HG03460 (cell line): ENCODE data around the gene MACROD1.

Source experiments
- ATAC-seq: cut with Tn5 transposase; IDR thresholded peaks from one replicate; pipeline ENCODE4 v1.9.1; 2021; ENCODE audit not compliant: unreplicated experiment

Gene MACROD1

DNA sequence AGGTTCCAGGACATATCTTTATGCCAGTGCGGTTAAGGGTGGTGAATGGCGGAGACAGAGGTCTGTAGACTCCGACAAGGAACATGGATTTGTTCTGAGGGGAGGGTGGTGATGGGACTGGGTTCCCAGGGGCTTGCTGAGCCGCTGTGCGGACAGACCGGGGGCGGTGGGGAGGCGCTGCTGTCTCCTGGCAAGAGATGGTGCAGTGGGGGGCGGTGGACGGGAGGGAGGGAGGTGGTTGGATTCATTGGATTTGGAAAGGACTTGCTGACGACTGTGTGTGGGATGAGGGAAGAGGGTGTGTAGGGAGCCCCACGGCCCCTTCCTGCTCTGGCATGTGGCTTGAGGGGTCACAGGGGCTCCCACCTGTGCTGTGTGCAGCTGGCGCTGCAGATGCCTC lies 87.0 kb downstream of the MACROD1 start:
- ATAC-seq, result no peak

DNA sequence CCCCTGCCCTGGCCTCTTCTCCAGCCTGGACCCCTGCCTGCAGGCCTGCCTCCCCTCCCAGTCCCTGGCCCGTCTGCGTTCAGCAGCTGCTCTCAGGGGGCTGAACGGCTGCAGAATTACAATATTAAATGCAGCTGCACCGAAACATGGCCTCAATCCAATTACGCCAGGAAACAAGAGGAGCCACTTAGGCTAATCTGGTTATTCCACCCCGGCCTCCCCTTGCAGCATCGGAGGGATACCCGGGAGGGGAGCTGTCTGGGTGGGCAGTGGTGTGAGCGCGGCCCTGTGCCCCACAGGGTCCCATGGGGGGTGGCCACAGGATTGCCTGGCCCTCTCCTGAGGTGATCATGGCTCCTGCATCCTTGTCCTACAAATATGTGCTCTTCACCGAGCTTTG lies 87.6 kb downstream of the MACROD1 start:
- ATAC-seq, result no peak

DNA sequence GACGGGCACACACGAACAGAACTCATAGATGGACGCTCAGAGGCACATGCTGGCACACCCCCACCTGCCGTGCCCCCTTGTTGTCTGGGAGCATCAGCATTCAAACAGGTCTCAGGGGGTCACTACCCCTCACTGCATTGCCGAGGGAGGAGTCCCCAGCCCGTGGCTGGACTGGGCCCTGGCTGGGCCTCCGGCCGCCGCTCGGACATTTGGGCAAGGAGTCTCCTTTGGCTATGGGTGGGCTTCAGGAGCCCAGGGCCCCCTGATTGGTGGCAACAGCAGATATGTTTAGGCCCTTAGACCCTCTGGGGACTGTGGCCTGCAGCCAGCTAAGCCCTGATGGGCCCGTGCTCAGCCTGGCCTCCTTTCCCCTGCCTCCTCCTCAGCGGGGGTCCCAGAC lies 88.3 kb downstream of the MACROD1 start:
- no peak for ATAC-seq

DNA sequence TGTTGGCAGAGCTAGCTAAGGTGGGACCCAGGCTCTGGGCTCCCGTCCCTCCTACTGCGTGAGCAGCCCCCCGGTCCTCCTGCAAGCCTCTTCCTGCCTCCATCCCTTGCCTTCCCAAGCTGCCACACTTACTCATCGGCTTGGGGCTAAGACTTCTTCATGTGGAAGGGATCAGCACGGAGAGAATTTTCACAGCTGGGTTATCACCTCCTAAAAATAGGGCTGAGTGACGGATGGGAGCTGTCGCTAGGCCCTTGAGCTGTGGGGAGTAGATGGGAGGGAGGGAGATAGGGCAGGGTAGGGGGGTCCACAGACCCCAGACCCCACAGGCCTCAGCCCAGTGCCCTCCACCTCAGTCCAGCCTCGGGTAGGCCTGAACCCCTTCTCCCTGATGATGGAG lies 89.2 kb downstream of the MACROD1 start:
- ATAC-seq, result no peak

DNA sequence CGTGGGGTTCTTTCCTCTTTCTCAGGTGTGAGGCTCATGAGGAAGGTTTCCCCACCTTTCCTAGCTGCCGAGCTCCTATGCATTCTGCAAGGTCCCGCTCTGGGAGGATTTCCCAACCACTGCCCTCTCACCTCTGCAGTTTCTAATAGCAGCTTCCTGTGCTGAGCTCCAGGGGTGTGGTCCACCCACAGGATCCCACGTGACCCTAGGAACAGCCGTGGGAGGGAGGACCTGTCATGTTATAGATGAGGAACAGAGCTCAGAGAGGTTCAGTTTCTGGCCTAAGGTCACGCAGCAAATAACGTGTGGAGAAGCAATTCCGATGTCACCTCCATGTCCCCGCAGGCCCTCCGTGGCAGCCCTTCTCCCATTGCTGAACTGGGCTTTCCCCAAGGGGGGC lies 91.7 kb downstream of the MACROD1 start:
- ATAC-seq, result no peak

DNA sequence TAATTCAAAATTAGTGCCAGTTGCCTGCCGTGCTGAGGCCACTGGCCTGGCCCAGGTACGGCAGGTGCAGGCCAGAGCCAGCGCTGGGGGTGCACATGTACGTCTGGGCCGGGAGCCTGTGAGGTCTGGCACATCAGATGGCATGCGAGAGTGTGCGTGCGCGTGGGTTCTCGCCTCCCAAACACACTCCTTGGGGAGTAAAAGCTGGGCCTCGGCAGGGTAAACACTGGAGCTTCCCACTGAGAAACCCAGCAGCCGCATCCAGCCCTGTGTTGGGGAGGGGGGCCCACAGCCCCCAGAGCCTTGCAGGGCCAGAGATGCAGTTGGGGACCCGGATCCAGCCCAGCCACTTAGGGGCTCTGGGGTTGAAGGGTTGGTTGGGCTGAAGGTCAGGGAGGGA lies 92.4 kb downstream of the MACROD1 start:
- no peak for ATAC-seq

DNA sequence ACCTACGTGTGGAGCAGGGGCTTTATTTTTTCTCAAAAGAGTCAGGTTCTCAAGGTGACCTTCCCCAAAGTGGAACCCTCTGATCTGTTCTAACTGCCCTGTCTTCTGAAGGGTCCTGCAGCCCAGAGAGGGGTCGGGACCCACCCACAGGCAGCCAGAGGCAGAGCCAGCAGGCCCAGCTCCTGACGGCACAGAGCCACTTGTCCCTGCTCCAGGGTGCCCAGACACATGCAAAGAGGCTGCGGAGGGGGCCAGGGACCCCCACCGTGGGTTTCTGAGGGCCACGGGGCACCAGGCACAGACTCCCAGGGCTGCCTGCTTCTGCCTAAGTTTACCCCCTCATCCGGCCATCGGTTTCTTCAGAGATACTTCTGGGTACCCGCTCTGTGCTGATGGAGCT lies 93.0 kb downstream of the MACROD1 start:
- no peak for ATAC-seq

DNA sequence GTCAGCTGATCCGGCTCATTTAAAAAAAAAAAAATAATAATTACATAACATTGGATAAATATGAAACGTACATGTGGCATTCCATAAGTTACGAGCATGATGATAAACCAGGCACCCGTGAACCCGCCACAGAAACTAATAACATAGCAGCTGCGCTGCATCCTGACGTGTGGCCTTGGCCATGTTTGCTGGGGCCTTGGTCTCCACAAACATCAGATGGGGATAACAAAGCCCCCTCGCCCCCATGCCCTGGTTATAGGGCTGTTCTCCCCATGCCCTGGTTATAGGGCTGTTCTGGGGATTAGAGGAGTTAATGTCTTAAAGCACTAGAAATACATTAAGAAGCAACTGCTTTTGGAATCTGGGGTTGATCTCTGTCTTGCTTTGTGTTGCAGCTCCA lies 93.5 kb downstream of the MACROD1 start:
- no peak for ATAC-seq

DNA sequence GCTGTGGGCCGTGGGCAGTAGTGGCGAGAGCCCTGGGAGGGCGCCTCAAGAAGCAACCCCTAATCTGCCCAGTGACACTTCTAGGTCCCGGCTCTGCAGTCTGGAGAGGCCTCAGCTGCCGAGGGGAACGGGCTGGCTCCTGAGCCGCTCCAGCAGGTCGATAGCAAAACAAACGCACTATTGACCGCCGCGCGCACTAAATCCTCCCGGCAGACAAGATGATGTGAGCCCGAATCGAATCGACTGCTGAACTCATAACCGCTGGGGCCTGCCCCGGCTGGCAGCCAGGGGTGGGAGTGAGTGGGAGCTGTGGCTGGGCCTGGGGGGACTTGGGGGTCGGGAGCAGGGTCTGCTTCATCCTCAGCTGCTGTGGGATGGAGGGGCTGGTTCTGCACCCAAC lies 94.1 kb downstream of the MACROD1 start:
- no peak for ATAC-seq

DNA sequence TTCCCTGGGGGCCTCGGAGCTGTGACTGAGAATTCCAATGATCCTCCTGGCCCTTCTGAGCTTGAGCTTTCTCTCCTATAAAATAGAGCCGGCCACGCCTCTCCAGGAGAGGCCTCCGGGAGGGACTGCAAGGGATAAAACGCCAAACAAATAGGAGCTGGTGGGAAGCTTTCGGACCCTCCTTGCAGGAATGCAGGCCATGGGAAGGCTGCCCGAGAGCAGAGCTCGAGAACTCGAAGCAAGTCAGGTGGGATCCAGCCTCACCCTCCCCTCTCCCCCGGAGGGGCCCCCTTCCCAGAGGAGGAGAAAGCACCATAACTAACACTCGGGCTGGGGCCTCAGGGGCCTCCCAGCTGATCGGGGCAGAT lies 95.6 kb downstream of the MACROD1 start:
- no peak for ATAC-seq

DNA sequence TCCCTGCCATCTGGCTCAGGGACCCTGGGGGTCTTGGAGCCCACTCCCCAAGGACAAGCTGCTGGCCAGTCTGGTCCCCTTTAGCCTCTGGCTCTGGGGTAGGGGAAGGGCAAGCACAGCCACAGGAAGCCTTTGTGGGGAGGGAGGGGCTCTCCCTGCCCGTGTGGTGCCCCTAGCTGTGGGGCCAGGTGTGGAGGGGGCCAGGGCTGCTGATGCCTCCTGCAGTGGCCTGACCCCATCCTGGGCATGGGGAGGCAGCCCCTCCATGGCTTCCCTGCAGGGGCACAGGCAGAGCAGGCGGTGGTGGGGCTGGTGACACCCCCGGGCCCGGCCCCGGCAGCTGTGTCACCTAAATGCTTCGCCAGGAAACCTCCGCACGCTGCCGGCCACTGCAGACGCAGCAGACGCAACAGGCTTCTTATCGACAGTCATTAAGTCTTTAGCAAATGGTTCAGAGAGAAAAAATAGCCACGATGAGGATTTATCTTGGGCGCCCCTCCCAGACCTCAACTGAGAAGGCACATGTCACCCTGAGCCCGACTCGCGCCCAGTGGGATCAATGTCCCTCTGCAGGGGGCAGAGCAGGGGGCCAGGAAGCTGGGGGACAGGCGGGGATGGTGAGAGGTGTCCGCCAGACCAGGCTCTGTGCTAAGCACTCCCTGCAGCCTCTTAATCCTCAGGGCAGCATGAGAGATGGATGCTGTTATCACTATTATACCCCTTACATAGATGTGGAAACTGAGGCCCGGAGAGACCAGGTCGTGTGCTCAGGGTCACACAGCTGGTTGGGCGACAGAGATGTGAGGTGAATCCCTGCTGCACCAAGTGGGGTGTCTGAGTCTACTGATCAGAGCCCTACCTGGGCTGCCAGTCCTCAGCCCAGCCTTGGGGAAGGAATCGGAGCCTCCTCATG lies 96.3 kb downstream of the MACROD1 start:
- no peak for ATAC-seq

DNA sequence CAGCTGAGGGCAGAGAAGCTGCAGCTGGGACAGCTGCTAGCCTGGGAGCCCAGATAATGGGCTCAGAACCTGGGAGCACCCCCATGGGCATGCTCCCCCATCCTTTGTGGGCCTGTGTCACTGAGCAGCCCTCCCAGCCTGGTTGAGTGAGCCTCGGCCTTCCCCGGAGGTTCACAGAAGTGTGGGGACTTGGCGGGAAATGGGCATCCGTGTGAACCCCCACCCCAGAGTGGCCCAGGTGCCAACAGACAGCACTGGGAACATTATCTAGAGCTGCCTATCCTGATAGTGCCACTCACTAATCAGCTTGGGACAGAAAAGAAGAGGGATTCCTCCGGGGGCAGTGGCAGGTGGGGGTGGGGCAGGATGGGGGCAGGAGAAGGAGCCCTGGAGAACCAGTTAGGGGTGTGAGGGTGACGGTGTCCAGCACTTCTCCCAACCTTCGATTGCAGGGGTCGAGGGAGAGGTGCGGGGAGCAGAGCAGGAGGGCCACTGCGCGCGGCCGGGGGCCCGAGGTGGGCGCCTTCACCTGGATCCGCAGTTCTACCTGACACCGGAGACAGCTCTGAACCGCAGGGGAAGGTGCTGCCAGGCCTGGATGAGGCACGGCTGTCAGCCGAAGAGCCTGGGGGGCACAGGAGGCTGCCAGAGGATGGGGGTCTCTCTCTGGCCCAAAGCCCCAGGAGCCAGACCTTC lies 97.1 kb downstream of the MACROD1 start:
- ATAC-seq, result no peak

DNA sequence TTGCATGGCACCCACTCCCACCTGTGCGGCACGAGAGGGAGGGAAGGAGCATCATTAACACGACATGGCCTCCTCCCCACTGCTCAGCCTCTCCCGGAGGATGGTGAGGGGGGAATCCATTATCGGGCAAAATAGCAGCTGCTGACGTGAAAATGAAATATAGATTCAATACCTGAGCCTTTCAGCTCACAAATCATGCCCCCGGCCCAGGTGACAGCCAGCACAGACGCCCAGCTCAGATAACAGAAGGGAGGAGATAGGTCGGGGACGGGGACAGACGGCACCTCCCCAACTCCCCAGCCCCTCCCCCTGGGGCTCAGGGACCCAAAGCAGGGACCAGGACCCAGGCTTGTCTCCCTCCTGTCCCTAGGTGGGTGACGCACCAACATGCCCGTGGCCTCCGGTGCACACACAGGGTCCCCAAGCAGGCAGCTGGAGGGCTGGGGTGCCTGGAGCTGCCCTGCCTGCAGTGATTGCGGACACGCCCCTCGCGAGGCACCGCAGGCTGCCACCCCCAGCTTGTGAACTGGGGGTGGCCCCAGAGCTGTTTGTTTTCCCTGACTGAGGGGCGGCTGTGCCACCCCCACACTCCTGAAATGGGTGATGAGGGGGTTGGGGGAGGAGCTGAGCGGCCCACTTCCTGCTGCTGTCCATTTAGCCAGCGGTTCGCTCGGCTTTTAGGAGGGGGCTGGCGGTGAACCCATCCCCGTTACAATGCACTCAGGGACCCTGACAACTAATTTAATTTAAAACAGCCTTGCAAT lies 98.5 kb downstream of the MACROD1 start:
- no peak for ATAC-seq

DNA sequence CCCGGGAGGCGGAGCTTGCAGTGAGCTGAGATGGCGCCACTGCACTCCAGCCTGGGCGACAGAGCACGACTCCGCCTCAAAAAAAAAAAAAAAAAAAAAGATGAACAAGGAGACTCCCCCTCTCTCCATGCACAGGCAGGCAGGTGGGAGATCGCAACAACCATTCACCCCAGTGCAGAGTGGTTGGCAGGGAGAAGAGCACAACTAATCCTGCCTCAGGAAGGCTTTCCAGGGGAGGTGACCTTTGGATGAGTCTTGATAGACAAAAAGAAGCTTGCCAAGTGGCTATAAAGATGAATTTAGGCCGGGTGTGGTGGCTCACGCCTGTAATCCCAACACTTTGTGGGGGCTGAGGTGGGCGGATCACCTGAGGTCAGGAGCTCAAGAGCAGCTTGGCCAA lies 100.2 kb downstream of the MACROD1 start:
- no peak for ATAC-seq

DNA sequence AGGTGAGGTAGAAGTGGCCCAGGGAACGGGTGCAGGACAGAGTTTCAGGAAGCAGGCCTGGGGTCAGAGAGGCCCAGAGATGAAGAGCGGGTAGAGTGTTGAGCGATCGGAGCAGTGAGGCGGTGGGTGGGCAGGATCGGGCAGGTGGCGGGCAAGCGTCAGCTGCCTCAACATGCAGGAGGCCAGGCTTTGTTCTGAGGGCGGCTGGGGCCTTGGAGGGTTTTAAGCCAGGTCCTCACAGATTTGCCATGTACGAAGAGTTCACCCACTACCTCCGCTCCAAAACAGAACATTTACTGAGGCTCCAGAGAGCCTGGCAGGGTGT lies 100.8 kb downstream of the MACROD1 start:
- ATAC-seq, result no peak

DNA sequence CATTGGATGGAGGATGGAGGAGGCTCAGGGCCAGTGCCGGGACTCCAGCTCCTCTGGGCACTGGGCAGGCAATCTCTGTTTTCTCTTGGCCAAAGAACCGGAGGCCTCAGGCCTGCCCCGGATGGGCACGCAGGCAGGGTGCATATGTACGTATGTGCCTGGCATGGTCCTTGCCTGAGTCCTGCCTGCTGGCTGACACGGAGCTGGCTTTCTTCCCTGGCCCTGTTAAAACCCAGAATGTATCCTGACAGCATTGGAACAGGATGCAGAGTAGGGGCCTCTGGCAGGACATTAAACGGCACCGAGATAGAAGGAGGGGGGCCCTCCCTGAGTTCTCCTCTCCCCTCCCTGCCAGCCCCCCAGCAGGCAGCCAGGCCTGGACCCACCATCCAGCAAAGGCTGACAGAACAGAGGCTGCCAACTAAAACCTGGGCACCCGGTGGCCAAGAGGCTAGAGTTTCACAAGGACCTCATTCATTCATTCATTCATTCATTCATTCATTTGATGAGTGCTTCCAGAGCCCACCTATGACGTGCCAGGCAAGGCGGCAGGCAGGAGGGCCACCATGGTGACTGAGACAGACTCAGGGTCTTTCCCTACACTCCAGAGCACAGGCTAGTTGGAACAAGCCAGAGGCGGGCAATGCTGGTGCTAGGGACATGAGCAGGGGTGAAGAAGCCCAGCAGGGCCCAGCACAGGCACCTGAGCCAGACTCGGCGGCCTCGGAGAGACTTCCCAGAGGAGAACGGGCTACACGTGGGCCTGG lies 101.4 kb downstream of the MACROD1 start:
- no peak for ATAC-seq

DNA sequence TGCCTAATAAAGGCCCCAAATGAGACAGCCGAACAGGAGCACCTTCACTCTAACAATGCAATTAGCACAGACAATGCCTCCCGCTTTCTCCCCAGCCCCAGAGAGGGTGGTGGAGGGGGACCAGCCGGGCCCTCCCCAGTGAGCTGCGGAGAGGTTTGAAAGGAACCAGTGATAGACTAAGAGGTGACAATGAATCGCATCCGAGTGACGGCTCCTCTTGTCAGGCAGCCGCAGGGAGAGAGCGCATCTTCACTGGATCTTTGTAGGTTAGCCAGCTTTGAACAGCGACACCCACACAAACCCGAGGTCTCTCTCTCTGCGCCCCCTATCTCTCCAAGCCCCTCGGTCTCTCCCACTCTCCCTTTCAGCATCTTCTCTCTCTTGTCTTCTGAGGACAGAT lies 102.1 kb downstream of the MACROD1 start:
- ATAC-seq, result no peak

DNA sequence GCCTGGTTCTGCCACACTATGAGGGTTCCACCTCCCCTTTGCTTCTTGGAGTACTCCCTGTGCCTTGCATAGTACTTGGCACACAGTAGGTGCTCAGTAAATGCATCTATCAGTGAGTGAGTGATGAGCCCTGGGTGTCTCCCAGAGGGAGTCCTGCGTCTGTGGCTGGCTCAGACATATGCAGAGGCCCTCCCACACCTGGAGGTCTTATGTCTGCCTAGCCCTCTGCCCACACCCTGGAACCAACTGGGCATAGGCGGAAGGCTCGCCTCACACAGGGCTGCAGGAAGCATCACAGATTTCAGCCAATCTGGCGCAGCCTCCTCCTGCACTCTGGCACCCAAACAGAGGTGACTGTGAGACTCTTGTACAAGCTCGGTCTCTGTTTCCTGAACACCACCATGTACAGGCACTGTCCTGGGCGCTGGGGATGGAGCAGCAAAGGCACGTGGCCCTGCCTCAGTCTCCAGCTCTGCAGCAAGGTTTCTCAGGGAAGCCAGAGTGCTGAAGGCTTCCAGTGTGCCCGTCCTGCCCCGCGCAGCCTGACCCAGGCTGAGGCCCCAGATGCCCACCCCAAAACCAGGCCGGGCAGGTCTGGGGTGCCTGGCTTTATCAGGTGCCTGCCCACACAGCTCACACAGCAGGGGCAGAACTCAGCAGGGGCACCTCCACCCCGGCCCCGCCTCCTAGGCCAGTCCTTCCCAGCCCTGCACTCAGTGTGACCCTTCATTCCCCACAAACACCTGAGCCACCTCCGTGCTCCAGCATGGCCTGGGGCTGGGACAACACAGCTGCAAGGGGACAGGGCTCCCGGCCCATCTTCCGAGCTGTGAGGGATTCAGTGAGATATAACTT lies 103.5 kb downstream of the MACROD1 start:
- no peak for ATAC-seq

DNA sequence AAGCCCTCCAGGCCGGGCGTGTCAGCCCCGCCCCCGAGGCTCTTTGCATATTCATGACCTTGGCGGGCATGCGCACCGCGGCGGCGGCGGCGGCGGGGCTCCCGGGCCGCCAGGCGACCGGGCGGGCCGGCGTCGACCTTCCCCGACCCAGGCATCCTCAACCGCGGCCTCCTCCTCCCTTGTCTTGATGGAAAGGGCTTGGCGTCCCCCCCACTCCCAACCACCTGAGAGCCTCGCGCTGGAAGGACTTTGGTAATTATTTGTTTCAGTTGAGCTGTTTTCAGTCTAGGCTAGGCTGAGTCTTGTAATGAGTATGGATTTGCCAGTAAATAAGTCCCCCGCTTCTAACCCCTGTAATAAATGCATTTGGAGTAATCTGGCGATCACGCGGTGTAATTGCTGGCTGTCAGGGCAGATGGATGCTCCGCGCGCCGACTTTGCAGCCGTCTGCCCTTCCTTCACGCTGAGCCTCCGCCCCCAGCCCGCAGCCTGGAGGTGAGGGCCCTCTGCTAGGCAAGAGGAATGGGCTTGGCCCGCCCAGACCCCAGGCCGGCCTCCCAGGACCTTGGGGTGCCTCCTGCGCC lies 105.0 kb downstream of the MACROD1 start:
- ATAC-seq, result no peak

DNA sequence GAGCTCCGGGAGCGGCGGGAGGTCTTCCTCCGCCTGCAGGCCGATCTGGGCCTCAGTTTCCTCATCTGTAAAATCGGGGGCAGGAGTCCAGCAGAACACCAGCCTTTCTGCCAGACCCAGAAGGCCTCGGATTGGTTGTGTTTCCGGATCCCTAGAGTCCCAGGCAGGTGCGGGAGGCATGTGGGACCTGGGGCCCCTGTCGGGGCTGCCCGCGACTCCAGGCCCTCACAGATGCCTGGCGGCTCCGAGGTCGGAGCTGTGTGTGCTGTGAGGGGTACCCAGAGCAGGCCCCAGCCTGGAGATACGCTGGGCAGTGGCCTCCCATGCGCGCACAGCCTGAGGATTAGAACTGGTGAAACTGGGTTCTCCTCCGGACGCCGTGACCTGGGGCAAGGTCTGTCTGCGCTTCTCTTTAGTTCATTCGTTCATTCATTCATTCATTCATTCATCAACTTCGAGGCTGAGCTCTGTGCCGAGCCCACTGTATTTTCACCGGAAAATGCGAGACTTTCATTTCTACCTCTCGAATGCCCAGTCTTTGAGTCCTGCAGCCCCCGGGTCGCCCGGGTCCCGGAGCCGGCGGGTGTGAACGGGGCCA lies 105.6 kb downstream of the MACROD1 start:
- ATAC-seq, result no peak
